GM18870 (cell line): ENCODE data around the gene CALHM2.
"Not testable (repeated sequence)": the region's sequence is repeated elsewhere in the genome, so short reads cannot be mapped to it uniquely, and the experiment has no call there.

Experiments
- ATAC-seq: cut with Tn5 transposase; IDR thresholded peaks from one replicate; pipeline ENCODE4 v1.9.1; 2021; ENCODE audit warnings: moderate library complexity; ENCODE audit not compliant: unreplicated experiment

Gene CALHM2

DNA sequence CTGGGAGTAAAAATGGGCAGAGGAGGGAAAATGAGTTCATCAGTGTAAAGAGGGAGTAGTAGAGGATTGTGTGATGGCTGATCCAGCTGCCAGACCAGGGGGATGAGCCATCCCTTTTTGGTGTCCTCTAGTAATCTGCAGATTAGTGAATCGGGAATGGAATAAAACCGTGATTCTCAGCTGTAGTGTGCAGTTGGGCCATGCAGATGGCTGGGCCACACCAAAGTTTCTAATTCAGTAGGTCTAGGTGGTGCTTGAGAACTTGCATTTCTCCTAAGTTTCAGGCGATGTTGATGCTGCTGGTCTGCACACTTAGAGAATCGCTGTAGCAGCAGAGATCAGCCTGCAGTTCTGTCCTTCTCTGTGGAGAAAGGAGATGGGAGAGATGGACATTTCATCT is 33.1 kb downstream of the CALHM2 start:
- ATAC-seq, result no peak

DNA sequence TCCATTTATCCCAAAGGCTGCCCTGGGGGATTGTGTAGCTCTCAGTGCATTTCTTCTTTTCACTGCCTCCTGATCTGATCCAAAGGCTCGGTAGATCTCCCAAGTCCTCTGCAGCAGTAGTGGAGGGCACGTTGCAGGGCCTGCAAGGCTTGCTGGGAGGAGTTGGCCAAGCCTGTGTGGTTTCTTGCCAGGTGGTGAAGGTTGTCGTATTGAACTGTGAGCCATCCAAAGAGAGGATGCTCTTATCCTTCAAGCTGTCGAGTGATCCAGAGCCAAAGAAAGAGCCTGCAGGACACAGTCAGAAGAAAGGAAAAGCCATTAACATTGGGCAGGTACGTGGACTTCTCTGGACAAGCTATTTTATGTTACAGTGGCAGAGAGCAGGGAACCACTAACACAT is 34.6 kb downstream of the CALHM2 start:
- ATAC-seq, result no peak

DNA sequence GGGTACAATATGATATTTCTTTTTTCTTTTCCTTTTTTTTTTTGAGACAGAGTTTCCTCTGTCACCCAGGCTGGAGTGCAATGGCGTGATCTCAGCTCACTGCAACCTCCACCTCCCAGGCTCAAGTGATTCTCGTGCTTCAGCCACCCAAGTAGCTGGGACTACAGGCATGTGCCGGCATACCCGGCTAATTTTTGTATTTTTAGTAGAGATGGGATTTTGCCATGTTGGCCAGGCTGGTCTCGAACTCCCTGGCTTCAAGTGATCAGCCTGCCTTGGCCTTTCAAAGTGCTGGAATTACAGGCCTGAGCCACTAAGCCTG is 35.1 kb downstream of the CALHM2 start:
- not testable (repeated sequence) for ATAC-seq

DNA sequence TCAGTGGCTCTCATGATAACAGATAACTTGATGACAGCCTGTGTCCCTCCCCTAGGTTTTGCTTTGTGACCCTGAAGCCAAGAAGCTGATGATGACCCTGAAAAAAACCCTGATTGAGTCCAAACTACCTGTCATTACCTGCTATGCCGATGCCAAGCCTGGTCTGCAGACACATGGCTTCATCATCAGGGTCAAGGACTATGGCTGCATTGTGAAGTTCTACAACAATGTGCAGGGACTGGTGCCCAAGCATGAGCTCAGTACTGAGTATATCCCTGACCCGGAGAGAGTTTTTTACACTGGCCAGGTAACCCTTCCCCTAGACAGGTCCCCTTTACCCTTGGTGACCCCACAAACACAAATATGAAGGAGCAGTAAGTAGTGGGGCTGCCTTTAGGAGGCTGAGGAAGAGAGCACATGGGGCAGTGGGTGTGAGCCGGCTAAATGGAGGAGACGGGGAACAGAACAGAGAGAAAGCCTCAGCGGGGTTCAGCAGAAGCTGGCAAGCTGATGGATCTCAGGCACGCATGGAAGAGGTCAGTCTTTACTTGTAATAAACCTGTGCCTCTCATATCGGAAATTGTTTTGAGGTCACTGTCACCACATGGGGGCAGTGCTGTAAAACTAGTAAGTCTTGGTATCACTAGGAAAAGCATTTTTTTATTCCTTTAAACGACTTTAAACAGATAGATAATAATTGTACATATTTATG is 35.6 kb downstream of the CALHM2 start:
- no peak for ATAC-seq

GRCh38 chr10:103415581-103415980 is 36.6 kb downstream of the CALHM2 start:
- no peak for ATAC-seq

DNA sequence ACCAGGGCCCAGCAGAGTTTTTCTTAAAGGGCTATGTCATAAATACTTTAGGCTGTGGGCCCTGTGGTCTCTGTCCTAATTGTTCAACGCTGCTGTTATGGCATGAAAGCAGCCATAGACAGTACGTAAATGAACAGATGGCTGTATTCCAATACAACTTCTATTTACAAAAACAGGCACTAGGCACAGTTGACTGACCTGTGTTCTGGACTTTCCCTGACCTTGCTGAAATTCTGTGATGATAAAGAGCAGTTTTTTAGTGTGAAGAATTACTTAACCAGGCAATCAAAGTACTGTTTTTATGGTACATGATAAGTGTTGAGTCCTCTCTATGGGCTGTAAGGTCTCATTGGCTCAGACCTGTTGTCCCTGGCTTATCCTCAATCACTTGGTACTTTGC is 38.6 kb downstream of the CALHM2 start:
- ATAC-seq, result no peak

DNA sequence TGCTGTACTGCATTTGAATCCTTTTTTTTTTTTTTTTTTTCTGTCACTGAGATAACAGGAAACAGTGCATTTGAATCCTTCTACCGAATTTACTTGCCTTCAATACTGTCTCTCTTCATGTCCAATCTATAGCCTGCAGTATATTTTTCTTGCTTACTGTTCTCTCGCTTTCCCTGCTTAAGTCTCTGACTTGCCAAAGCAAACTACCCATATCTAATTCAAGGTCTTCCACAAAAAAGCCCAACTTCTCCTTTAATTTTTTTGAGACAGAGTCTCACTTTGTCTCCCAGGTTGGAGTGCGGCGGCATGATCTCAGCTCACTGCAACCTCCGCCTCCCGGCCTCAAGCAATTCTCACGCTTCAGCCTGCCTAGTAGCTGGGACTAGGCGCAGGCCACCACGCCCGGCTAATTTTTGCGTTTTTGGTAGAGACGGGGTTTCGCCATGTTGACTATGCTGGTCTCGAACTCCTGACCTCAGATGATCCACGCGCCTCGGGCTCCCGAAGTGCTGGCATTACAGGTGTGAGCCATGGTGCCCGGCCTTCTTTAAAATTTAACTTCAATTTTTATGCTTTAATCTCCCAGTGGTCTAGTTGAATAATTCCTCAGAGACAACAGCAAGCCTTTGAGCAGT is 54.9 kb downstream of the CALHM2 start:
- no peak for ATAC-seq

DNA sequence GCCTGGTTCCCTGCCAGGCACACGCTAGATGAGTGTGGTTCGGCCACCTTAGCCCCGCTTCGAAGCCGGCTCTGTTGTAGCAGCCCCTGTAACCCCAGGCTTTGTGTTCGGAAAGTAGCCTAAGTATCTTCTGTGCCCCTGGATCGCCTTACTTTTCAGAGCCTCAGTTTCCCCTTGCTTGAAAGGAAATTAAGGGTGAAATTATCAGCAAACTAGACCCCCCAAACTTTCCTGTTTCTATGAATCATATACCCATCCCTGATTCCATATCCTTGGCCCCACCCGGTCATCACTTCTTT is 55.4 kb downstream of the CALHM2 start:
- ATAC-seq, result no peak
